Measurements from ENCODE around the gene ZNF519. TPM values are rescaled to one million over a fixed set of nuclear protein-coding genes. Genes with fewer than 3 reads are reported as not detected.
"Not testable (repeated sequence)": the region's sequence is repeated elsewhere in the genome, so short reads cannot be mapped to it uniquely, and the experiment has no call there.

Gene ZNF519
- total RNA-seq, 4 donors from 2014 or later: 0.72 to 8.7 (median 2.6) TPM

GRCh38 chr18:14170367-14171036 lies 38.3 kb upstream of the ZNF519 start:
- H3K4me3 ChIP-seq (ENCODE audit: low read depth, poor library complexity, severe bottlenecking); intact Hi-C loops (cut with DNase I; ENCODE audit: low total_unique reads): not testable (repeated sequence)
- 65 to 79% methylated on average over 4 to 6 of the region's 6 CpGs for WGBS, 2 donors
- peak in 1 of 2 donors; percentile 78 for DNase-seq (ENCODE audit: low spot score in 2 of 2)

- peak in 1 of 2 donors; percentile 34 for DNase-seq (ENCODE audit: low spot score in 2 of 2)
- 74% methylated on average over 8 of the region's 8 CpGs for WGBS, 2 donors
- intact Hi-C loops (cut with DNase I; ENCODE audit: low total_unique reads); H3K4me3 ChIP-seq (ENCODE audit: low read depth, poor library complexity, severe bottlenecking): not testable (repeated sequence)
These were observed 30.7 kb upstream of the ZNF519 start for GRCh38 chr18:14162915-14163314.

GRCh38 chr18:14151564-14152113 lies 19.4 kb upstream of the ZNF519 start:
- 85 to 91% methylated on average over 8 of the region's 8 CpGs for WGBS, 2 donors
- intact Hi-C loops (cut with DNase I; ENCODE audit: low total_unique reads); DNase-seq (ENCODE audit: low spot score in 2 of 2); H3K4me3 ChIP-seq (ENCODE audit: low read depth, poor library complexity, severe bottlenecking): not testable (repeated sequence)

- DNase-seq (ENCODE audit: low spot score in 2 of 2); H3K4me3 ChIP-seq (ENCODE audit: low read depth, poor library complexity, severe bottlenecking); intact Hi-C loops (cut with DNase I; ENCODE audit: low total_unique reads): not testable (repeated sequence)
- WGBS, 2 donors: 80% methylated on average over 8 of the region's 11 CpGs
These were observed 18.5 kb upstream of the ZNF519 start for GRCh38 chr18:14150766-14151165.

GRCh38 chr18:14149916-14150420 lies 17.7 kb upstream of the ZNF519 start:
- H3K4me3 ChIP-seq (ENCODE audit: low read depth, poor library complexity, severe bottlenecking); intact Hi-C loops (cut with DNase I; ENCODE audit: low total_unique reads); DNase-seq (ENCODE audit: low spot score in 2 of 2): not testable (repeated sequence)
- 89 to 93% methylated on average over 16 to 18 of the region's 20 CpGs for WGBS, 2 donors

GRCh38 chr18:14149121-14149850 lies 17.1 kb upstream of the ZNF519 start:
- H3K4me3 ChIP-seq (ENCODE audit: low read depth, poor library complexity, severe bottlenecking); intact Hi-C loops (cut with DNase I; ENCODE audit: low total_unique reads); DNase-seq (ENCODE audit: low spot score in 2 of 2): not testable (repeated sequence)
- 78 to 82% methylated on average over 7 to 8 of the region's 9 CpGs for WGBS, 2 donors

- DNase-seq (ENCODE audit: low spot score in 2 of 2); intact Hi-C loops (cut with DNase I; ENCODE audit: low total_unique reads); H3K4me3 ChIP-seq (ENCODE audit: low read depth, poor library complexity, severe bottlenecking): not testable (repeated sequence)
- 81 to 87% methylated on average over 15 to 24 of the region's 24 CpGs for WGBS, 2 donors
These were observed 16.0 kb upstream of the ZNF519 start for GRCh38 chr18:14147935-14148865.

GRCh38 chr18:14146771-14147170 lies 14.5 kb upstream of the ZNF519 start:
- WGBS, 2 donors: 83 to 88% methylated on average over 17 to 23 of the region's 23 CpGs
- intact Hi-C loops (cut with DNase I; ENCODE audit: low total_unique reads); H3K4me3 ChIP-seq (ENCODE audit: low read depth, poor library complexity, severe bottlenecking); DNase-seq (ENCODE audit: low spot score in 2 of 2): not testable (repeated sequence)

GRCh38 chr18:14145581-14146338 lies 13.5 kb upstream of the ZNF519 start:
- WGBS, 2 donors: 83 to 87% methylated on average over 9 to 19 of the region's 19 CpGs
- DNase-seq (ENCODE audit: low spot score in 2 of 2); intact Hi-C loops (cut with DNase I; ENCODE audit: low total_unique reads); H3K4me3 ChIP-seq (ENCODE audit: low read depth, poor library complexity, severe bottlenecking): not testable (repeated sequence)

GRCh38 chr18:14145021-14145420 lies 12.8 kb upstream of the ZNF519 start:
- H3K4me3 ChIP-seq (ENCODE audit: low read depth, poor library complexity, severe bottlenecking); intact Hi-C loops (cut with DNase I; ENCODE audit: low total_unique reads); DNase-seq (ENCODE audit: low spot score in 2 of 2): not testable (repeated sequence)
- WGBS, 2 donors: 77 to 100% methylated on average over 2 to 4 of the region's 6 CpGs
